K562 (cell line): ENCODE results near the gene GTPBP1.

Experiments
- JUN ChIP-seq, 2 experiments: sonication (generic) in 1 of 2; formaldehyde crosslinking in 1 of 2; IDR thresholded peaks; 2 replicates each; pipeline versions ENCODE4 v1.6.1 to v1.8.0; 2012 to 2022; ENCODE audit warnings: borderline replicate concordance in 2 of 2, mild to moderate bottlenecking in 2 of 2, improper control_type of control experiment in 1 of 2, low read depth in 1 of 2, low read length in 1 of 2, missing genetic modification reagents in 1 of 2
- TAF1 ChIP-seq: IDR thresholded peaks from 2 replicates; pipeline ENCODE4 v1.6.1; 2011; ENCODE audit warnings: mild to moderate bottlenecking, low read length, moderate library complexity; ENCODE audit not compliant: insufficient read depth, control insufficient read depth, severe bottlenecking; ENCODE audit errors: extremely low read depth
- ZNF699 ChIP-seq: fragments of 250-450 bp; sonication (Bioruptor Pico); IDR thresholded peaks from 2 replicates; pipeline ENCODE4 v1.8.0; 2021; ENCODE audit warnings: mild to moderate bottlenecking, moderate library complexity; ENCODE audit not compliant: insufficient replicate concordance

DNA sequence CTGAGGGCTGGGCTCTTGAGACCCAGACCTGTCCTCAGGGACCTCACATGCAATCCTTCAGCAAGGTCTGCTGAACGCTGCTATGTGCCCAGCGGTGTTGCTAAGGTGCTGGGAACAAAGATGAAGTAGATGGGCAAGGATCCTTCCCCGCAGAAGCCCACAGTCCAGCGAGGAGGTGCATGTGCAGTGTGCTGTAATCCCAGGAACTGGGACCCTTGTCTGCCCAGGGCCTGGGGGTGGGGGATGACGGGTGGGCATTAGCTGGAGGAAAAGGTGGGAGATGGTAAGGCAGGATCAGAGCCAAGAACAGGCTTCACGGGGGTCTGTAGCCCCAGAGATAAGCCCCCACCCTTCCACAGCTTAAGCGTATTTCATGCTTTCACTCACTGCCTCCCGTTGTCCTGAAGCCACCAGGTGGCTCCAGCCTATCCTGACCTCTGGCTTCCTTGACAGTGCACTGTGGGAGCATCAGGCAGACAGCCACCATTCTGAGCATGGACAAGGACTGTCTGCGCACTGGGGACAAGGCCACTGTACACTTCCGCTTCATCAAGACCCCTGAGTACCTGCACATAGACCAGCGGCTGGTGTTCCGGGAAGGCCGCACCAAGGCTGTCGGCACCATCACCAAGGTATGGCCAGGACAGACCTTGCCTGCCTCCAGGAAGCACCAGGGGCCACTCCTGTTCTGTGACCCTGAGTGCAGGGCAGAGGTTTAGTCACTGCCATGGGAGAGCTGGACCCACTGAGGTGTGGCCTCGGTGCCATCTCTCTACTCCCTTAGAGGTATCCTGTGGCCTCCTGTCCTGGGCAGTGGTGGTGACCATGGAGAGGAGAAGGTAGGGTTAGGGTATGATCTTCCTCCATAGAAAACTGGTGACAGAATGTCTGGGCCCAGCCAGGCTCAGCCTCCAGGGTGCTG lies 22.0 kb downstream of the GTPBP1 start:
- TF ChIP-seq JUN (IDR thresholded peaks at IDR 0.05; ENCODE audit: borderline replicate concordance, low read depth, low read length) (no peak), JUN (CRISPR knock-in tag; IDR thresholded peaks at IDR 0.05; ENCODE audit: borderline replicate concordance) (no peak), TAF1 (no peak), ZNF699 (no peak)
